ENCODE results near the gene PRIMA1. TPM values are rescaled to one million over a fixed set of nuclear protein-coding genes. Genes with fewer than 3 reads are reported as not detected.
A peak's percentile ranks its signal among the peaks of the same experiment; 100 is the strongest.

The PRIMA1 gene
- total and polyA plus RNA-seq, 4 donors, result 0.38 to 8.9 (median 3.7) TPM

DNA sequence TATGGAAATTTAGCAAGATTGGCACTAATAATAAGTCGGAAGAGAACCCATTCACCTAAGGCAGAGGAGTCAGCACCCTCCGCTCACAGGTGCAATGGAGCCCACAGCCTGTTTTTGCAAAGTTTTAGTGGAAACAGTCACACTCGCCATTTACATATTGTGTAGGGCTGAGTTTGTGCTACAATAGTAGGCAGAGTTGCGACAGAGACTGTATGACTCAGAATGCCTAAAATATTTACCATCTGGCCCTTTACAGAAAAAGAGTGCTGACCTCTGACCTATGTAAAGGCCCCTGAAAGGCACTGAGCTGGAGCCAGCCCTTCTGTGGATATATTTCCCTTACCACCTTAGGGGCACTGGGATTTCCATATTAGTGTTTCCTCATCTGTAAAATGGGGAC is 79.0 kb downstream of the PRIMA1 start:
- no peak for DNase-seq
- H3K27me3 ChIP-seq (ENCODE audit: control insufficient read depth in 1 of 2, insufficient read depth in 2 of 2, low read length in 1 of 2), result no peaks in the 10 kb centered on the region
- intact Hi-C loops (cut with DNase I), result no loop called here

DNA sequence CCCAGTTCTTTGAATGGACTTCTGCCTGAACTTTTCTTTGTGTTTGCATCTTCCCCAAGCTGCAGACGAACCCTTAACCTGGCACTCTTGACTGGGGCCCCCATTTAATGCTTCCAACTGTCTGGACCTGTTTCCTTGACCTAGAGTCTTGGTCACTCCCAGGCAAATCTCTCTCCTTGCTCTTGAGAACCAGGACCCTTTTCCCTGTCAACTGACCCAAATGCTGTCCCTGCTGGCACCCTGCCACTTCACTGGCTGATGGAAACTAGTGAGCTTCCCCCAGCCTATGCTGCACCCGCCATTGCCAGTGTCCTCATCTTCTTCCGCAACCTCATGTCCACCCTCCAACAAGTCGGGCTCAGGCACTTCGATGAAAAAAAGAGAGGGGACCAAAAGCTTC is 79.5 kb downstream of the PRIMA1 start:
- no peak overlapping the region for H3K27ac ChIP-seq (ENCODE audit: low read depth in 1 of 2, low read length in 2 of 2)
- WGBS, 2 donors, result 82% methylated on average over 5 of the region's 5 CpGs
- no peak overlapping the region for H3K4me3 ChIP-seq (ENCODE audit: low read length in 2 of 2)
- intact Hi-C loops (cut with DNase I), result no loop called here
- no peak for ATAC-seq (ENCODE audit: low FRiP score)
- H3K27me3 ChIP-seq (ENCODE audit: control insufficient read depth in 1 of 2, insufficient read depth in 2 of 2, low read length in 1 of 2), result no peaks in the 10 kb centered on the region
- no peaks in the 10 kb centered on the region for H3K4me1 ChIP-seq (ENCODE audit: control insufficient read depth in 1 of 2, insufficient read depth in 2 of 2, low read length in 2 of 2)
- no peaks in the 10 kb centered on the region for H3K9me3 ChIP-seq (ENCODE audit: control insufficient read depth, low read length)
- H3K36me3 ChIP-seq (ENCODE audit: control insufficient read depth in 1 of 2, insufficient read depth in 2 of 2, low read length in 1 of 2), result no peaks in the 10 kb centered on the region
- no peak for DNase-seq

More for the DNA sequence above, 79.0 kb downstream of the PRIMA1 start:
- no peaks in the 10 kb centered on the region for H3K36me3 ChIP-seq (ENCODE audit: control insufficient read depth in 1 of 2, insufficient read depth in 2 of 2, low read length in 1 of 2)
- 90 to 91% methylated on average over 4 of the region's 4 CpGs for WGBS, 2 donors
- no peak overlapping the region for H3K4me3 ChIP-seq (ENCODE audit: low read length in 2 of 2)
- H3K27ac ChIP-seq (ENCODE audit: low read depth in 1 of 2, low read length in 2 of 2), result no peak overlapping the region
- no peaks in the 10 kb centered on the region for H3K4me1 ChIP-seq (ENCODE audit: control insufficient read depth in 1 of 2, insufficient read depth in 2 of 2, low read length in 2 of 2)
- no peaks in the 10 kb centered on the region for H3K9me3 ChIP-seq (ENCODE audit: control insufficient read depth, low read length)
- no peak for ATAC-seq (ENCODE audit: low FRiP score)

DNA sequence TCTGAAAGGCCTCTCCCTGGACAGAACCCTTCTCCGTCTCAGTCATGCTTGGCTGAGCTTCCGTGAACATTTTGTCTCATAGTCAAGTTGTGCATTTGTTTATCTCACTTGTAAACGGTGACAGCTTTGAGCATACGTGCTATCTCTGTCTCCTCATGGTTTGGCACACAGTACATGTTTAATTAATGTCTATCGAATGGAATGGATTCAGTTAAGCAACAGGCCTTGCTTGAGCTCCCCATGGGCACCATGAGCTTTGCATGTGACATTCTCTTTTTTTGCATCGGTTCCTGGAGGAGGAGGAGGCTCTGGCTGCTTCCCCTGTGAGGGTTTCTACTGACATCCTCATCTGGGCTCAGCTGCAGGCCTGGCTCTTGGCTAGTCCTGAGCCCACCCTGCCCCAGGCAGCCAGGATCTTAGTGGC is 80.0 kb downstream of the PRIMA1 start:
- intact Hi-C loops (cut with DNase I), result no loop called here
- ATAC-seq (ENCODE audit: low FRiP score) (peak; percentile 10), DNase-seq (no peak)
- Histone ChIP-seq H3K4me1 (ENCODE audit: control insufficient read depth in 1 of 2, insufficient read depth in 2 of 2, low read length in 2 of 2) (no peaks in the 10 kb centered on the region), H3K27me3 (ENCODE audit: control insufficient read depth in 1 of 2, insufficient read depth in 2 of 2, low read length in 1 of 2) (no peaks in the 10 kb centered on the region), H3K4me3 (ENCODE audit: low read length in 2 of 2) (no peak overlapping the region), H3K9me3 (ENCODE audit: control insufficient read depth, low read length) (no peaks in the 10 kb centered on the region), H3K27ac (ENCODE audit: low read depth in 1 of 2, low read length in 2 of 2) (no peak overlapping the region), H3K36me3 (ENCODE audit: control insufficient read depth in 1 of 2, insufficient read depth in 2 of 2, low read length in 1 of 2) (no peaks in the 10 kb centered on the region)
- 70 to 77% methylated on average over 6 of the region's 6 CpGs for WGBS, 2 donors

DNA sequence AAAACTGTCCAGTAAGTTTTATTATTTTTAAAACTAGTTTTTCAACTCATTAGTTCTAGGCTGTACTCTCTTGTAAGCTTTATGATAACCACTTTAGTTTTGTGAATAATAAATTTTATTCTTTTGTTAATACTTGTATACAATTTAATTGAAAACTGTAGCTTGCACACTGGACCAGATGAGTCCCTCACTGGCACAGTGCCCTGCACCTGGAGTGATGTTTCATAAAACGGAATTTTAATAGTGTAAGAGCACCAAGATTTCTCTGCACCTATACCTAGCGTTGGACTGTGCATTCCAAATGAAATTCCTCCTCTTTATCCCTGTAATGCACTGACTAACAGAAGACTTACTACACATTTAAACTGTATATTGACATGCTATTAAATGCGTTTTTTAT is 80.8 kb downstream of the PRIMA1 start:
- 72 to 74% methylated on average over 3 of the region's 3 CpGs for WGBS, 2 donors
- ATAC-seq (ENCODE audit: low FRiP score), result no peak
- no peaks in the 10 kb centered on the region for H3K9me3 ChIP-seq (ENCODE audit: control insufficient read depth, low read length)
- intact Hi-C loops (cut with DNase I), result no loop called here
- no peak overlapping the region for H3K27ac ChIP-seq (ENCODE audit: low read depth in 1 of 2, low read length in 2 of 2)
- no peaks in the 10 kb centered on the region for H3K36me3 ChIP-seq (ENCODE audit: control insufficient read depth in 1 of 2, insufficient read depth in 2 of 2, low read length in 1 of 2)
- H3K4me3 ChIP-seq (ENCODE audit: low read length in 2 of 2), result no peak overlapping the region
- H3K27me3 ChIP-seq (ENCODE audit: control insufficient read depth in 1 of 2, insufficient read depth in 2 of 2, low read length in 1 of 2), result no peaks in the 10 kb centered on the region
- no peaks in the 10 kb centered on the region for H3K4me1 ChIP-seq (ENCODE audit: control insufficient read depth in 1 of 2, insufficient read depth in 2 of 2, low read length in 2 of 2)
- DNase-seq, result no peak

DNA sequence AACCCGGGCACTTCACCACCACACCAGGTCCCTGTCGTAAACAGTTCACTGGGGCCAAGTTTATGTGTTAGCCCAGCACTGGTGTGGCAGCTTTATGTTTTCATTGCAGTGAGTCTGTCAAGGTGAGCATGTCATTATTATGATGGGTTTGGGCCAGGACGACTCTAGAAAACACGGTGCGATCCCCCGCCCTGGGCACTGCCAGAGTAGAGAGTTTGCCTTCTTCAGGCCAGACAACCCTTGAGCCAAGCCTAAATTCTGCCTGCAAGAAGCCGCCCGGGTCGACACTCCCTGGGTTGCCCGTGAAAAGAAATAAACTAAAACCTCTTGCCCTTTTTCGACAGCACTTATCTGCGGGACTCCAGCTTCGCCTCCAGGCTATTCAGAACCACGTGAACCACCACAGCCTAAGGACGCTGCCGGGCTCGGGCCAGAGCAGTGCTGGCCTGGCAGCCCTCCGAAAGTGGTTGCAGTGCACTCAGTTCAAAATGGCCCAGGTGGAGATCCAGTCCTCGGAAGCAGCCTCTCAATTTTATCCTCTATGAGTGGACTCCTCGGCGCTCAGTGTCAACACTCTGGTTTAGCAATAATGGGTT is 81.8 kb downstream of the PRIMA1 start:
- DNase-seq (no peak), ATAC-seq (ENCODE audit: low FRiP score) (no peak)
- no peaks in the 10 kb centered on the region for H3K27me3 ChIP-seq (ENCODE audit: control insufficient read depth in 1 of 2, insufficient read depth in 2 of 2, low read length in 1 of 2)
- no peaks in the 10 kb centered on the region for H3K9me3 ChIP-seq (ENCODE audit: control insufficient read depth, low read length)
- H3K36me3 ChIP-seq (ENCODE audit: control insufficient read depth in 1 of 2, insufficient read depth in 2 of 2, low read length in 1 of 2), result no peaks in the 10 kb centered on the region
- no peak overlapping the region for H3K4me3 ChIP-seq (ENCODE audit: low read length in 2 of 2)
- no peaks in the 10 kb centered on the region for H3K4me1 ChIP-seq (ENCODE audit: control insufficient read depth in 1 of 2, insufficient read depth in 2 of 2, low read length in 2 of 2)
- H3K27ac ChIP-seq (ENCODE audit: low read depth in 1 of 2, low read length in 2 of 2), result no peak overlapping the region
- 84 to 88% methylated on average over 21 of the region's 21 CpGs for WGBS, 2 donors
- intact Hi-C loops (cut with DNase I), result no loop called here

DNA sequence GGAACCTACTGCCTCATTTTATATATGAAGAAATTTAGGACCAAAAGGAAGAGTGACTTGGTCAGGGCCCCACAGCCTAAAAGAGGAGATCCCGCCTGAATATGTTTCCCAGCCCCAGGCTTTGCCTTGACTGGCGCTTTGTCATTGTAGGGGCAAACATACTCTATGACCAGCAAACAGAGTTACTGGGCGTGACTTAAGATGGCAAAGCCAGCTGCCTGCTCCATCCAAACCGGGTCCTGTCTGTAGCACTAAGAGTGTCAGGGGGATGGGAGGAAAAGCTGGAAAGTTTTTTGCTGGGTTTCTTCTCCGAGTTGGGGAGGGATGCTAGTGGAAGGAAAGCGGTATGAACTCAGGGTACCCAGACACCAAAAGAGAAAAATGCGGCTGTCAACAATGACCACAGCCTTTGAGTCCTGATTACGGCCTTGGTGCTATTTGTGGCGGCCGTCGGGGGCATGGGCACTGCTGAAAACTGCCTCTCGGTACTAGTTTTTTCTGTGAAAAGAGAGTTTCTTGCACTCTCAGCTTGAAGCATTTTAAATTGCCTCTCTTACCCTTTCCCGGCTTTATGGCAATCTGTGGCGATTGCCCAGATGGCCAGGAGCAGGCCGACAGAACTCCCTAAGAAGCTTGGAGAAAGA is 82.7 kb downstream of the PRIMA1 start:
- no peak overlapping the region for H3K27ac ChIP-seq (ENCODE audit: low read depth in 1 of 2, low read length in 2 of 2)
- intact Hi-C loops (cut with DNase I), result no loop called here
- no peaks in the 10 kb centered on the region for H3K27me3 ChIP-seq (ENCODE audit: control insufficient read depth in 1 of 2, insufficient read depth in 2 of 2, low read length in 1 of 2)
- peaks cover 3% of the 10 kb centered on the region for H3K9me3 ChIP-seq (ENCODE audit: control insufficient read depth, low read length)
- WGBS, 2 donors, result 82 to 84% methylated on average over 15 of the region's 15 CpGs
- no peak overlapping the region for H3K4me3 ChIP-seq (ENCODE audit: low read length in 2 of 2)
- H3K4me1 ChIP-seq (ENCODE audit: control insufficient read depth in 1 of 2, insufficient read depth in 2 of 2, low read length in 2 of 2), result no peaks in the 10 kb centered on the region
- no peaks in the 10 kb centered on the region for H3K36me3 ChIP-seq (ENCODE audit: control insufficient read depth in 1 of 2, insufficient read depth in 2 of 2, low read length in 1 of 2)
- ATAC-seq (ENCODE audit: low FRiP score), result no peak
- DNase-seq, result no peak

DNA sequence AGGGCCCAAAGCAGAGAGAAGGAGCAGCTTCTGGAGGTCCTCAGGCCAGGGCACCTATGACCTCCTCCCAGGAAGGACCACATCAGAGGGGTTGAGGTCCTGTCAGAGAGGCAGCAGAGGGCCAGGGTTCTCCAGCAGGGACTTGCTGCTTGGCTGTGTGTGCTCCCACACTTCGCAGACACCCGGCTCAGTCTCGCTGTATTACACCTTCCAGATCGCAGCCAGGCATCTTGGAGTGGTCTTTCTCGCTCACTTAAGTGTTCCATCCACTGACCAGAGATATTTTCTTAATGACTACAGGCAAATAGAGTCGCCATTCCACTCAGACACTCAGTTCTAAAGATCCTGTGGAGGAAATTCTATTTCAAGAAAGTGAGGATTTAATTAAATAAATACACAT is 84.3 kb downstream of the PRIMA1 start:
- ATAC-seq (ENCODE audit: low FRiP score), result no peak
- Histone ChIP-seq H3K27me3 (ENCODE audit: control insufficient read depth in 1 of 2, insufficient read depth in 2 of 2, low read length in 1 of 2) (no peaks in the 10 kb centered on the region), H3K4me3 (ENCODE audit: low read length in 2 of 2) (no peak overlapping the region), H3K27ac (ENCODE audit: low read depth in 1 of 2, low read length in 2 of 2) (no peak overlapping the region), H3K9me3 (ENCODE audit: control insufficient read depth, low read length) (peaks cover 3% of the 10 kb centered on the region), H3K4me1 (ENCODE audit: control insufficient read depth in 1 of 2, insufficient read depth in 2 of 2, low read length in 2 of 2) (no peaks in the 10 kb centered on the region), H3K36me3 (ENCODE audit: control insufficient read depth in 1 of 2, insufficient read depth in 2 of 2, low read length in 1 of 2) (no peaks in the 10 kb centered on the region)
- WGBS, 2 donors, result 83 to 90% methylated on average over 6 of the region's 6 CpGs
- no peak for DNase-seq
- intact Hi-C loops (cut with DNase I), result no loop called here

DNA sequence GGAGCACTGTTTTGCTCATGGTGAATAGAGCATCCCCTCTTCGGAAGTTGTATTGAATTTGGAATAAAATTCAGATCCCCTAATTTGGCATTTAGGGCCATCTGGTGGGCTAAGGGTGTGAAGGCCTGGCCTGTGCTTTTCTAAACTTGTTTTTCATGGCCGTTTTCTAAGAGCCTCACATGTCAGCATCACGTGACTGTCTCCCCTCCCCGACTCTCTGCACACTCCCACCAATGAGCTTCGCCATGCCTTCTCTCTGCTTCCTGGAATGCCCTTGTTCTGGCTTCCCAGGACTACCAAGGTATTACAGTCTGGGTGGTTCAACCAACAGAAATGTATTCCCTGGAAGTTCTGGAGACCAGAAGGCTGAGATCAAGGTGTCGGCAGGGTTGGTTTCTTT is 85.3 kb downstream of the PRIMA1 start:
- 70 to 73% methylated on average over 6 of the region's 6 CpGs for WGBS, 2 donors
- H3K27ac ChIP-seq (ENCODE audit: low read depth in 1 of 2, low read length in 2 of 2), result no peak overlapping the region
- no peak for DNase-seq
- no peaks in the 10 kb centered on the region for H3K36me3 ChIP-seq (ENCODE audit: control insufficient read depth in 1 of 2, insufficient read depth in 2 of 2, low read length in 1 of 2)
- H3K27me3 ChIP-seq (ENCODE audit: control insufficient read depth in 1 of 2, insufficient read depth in 2 of 2, low read length in 1 of 2), result no peaks in the 10 kb centered on the region
- H3K9me3 ChIP-seq (ENCODE audit: control insufficient read depth, low read length), result peaks cover 3% of the 10 kb centered on the region
- intact Hi-C loops (cut with DNase I), result no loop called here
- H3K4me3 ChIP-seq (ENCODE audit: low read length in 2 of 2), result no peak overlapping the region
- no peaks in the 10 kb centered on the region for H3K4me1 ChIP-seq (ENCODE audit: control insufficient read depth in 1 of 2, insufficient read depth in 2 of 2, low read length in 2 of 2)
- ATAC-seq (ENCODE audit: low FRiP score), result no peak

DNA sequence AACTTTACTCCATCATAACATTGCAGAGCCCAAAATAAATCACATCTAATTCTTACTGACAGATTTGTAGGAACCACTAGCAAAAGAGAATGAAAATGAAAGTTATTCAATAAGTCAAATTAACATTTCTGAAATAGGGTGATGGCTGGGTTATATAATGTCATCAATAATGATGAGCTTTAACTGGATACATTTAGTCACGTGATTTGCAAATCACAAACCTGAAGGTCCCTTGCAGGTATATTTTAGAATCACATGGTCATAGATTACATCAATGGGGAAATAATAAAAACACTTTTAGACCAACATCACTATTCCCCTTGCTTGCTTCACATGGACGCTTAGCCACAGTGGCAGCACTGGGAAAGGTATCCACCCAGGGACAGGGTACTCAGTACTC is 86.7 kb downstream of the PRIMA1 start:
- WGBS, 2 donors, result 65 to 76% methylated on average over 2 of the region's 2 CpGs
- Histone ChIP-seq H3K27ac (ENCODE audit: low read depth in 1 of 2, low read length in 2 of 2) (no peak overlapping the region), H3K4me3 (ENCODE audit: low read length in 2 of 2) (no peak overlapping the region), H3K4me1 (ENCODE audit: control insufficient read depth in 1 of 2, insufficient read depth in 2 of 2, low read length in 2 of 2) (no peaks in the 10 kb centered on the region), H3K36me3 (ENCODE audit: control insufficient read depth in 1 of 2, insufficient read depth in 2 of 2, low read length in 1 of 2) (no peaks in the 10 kb centered on the region), H3K27me3 (ENCODE audit: control insufficient read depth in 1 of 2, insufficient read depth in 2 of 2, low read length in 1 of 2) (no peaks in the 10 kb centered on the region), H3K9me3 (ENCODE audit: control insufficient read depth, low read length) (peaks cover 3% of the 10 kb centered on the region)
- intact Hi-C loops (cut with DNase I), result no loop called here
- DNase-seq, result no peak
- ATAC-seq (ENCODE audit: low FRiP score), result no peak

Measured in aorta (tissue), 5 donors.